ENCODE data around the gene SMC1B.

DNA sequence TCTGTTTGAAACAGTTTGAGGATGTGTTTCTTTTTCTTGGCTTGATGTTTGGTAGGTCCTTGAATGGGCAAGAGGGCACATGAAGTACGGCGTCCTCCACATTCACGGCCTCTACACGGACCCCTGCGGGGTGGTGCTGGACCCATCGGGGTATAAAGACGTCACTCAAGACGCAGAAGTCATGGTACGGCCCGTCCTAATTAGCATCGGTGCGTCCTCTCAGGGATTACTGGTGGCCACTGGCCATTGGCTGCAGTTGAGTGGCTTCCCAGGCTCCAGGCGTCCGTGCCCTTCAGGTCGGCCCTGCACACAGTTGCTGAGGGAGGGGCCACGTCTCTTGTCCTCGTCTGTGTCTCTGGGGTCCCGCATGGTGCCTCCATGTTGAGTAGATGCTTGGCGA lies 82.9 kb downstream of the SMC1B start:
- TF ChIP-seq, protein P1, sequence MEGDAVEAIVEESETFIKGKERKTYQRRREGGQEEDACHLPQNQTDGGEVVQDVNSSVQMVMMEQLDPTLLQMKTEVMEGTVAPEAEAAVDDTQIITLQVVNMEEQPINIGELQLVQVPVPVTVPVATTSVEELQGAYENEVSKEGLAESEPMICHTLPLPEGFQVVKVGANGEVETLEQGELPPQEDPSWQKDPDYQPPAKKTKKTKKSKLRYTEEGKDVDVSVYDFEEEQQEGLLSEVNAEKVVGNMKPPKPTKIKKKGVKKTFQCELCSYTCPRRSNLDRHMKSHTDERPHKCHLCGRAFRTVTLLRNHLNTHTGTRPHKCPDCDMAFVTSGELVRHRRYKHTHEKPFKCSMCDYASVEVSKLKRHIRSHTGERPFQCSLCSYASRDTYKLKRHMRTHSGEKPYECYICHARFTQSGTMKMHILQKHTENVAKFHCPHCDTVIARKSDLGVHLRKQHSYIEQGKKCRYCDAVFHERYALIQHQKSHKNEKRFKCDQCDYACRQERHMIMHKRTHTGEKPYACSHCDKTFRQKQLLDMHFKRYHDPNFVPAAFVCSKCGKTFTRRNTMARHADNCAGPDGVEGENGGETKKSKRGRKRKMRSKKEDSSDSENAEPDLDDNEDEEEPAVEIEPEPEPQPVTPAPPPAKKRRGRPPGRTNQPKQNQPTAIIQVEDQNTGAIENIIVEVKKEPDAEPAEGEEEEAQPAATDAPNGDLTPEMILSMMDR (conservative IDR thresholded peaks at IDR 0.05; ENCODE audit: low read depth in 2 of 2): no peak
- TF ChIP-seq POLR2AphosphoS5 (IDR thresholded peaks at IDR 0.05; ENCODE audit: low read depth): no peak
- no peak for TF ChIP-seq ZNF114 (CRISPR knock-in tag; IDR thresholded peaks at IDR 0.05)
